ACC112 (cell line): ENCODE results near the gene RUNDC3A.
"Not testable (repeated sequence)": the region's sequence is repeated elsewhere in the genome, so short reads cannot be mapped to it uniquely, and the experiment has no call there.

Experiments
- H2AFZ ChIP-seq: fragments of 200-600 bp; sonication (generic); one replicate; pipeline ENCODE4 v1.6.0; 2017; ENCODE audit warnings: antibody characterized with exemption, low read length; ENCODE audit not compliant: unreplicated experiment
- H3K27ac ChIP-seq: fragments of 200-600 bp; sonication (generic); 2 replicates; pipeline ENCODE4 v1.5.1; 2014; ENCODE audit warnings: low read depth, mild to moderate bottlenecking, antibody characterized with exemption, low read length, moderate library complexity
- H3K27me3 ChIP-seq: fragments of 200-600 bp; sonication (generic); 2 replicates; pipeline ENCODE4 v1.6.1; 2014; ENCODE audit warnings: mild to moderate bottlenecking, antibody characterized with exemption, low read length, moderate library complexity, mixed read lengths; ENCODE audit not compliant: insufficient read depth
- H3K36me3 ChIP-seq: fragments of 200-600 bp; sonication (generic); 2 replicates; pipeline ENCODE4 v1.6.1; 2016; ENCODE audit warnings: mild to moderate bottlenecking, antibody characterized with exemption, low read length, moderate library complexity, mixed read lengths; ENCODE audit not compliant: insufficient read depth
- H3K4me1 ChIP-seq: fragments of 200-600 bp; sonication (generic); one replicate; pipeline ENCODE4 v1.6.1; 2016; ENCODE audit warnings: low read length, mixed read lengths; ENCODE audit not compliant: insufficient read depth, unreplicated experiment, control insufficient read depth
- H3K4me3 ChIP-seq: fragments of 200-600 bp; sonication (generic); 2 replicates; pipeline ENCODE4 v1.5.1; 2014; ENCODE audit warnings: mild to moderate bottlenecking, low read depth, low read length
- H3K79me2 ChIP-seq: fragments of 200-600 bp; sonication (generic); one replicate; pipeline ENCODE4 v1.6.0; 2016; ENCODE audit warnings: low read length; ENCODE audit not compliant: control insufficient read depth, unreplicated experiment, insufficient read depth

RUNDC3A gene

DNA sequence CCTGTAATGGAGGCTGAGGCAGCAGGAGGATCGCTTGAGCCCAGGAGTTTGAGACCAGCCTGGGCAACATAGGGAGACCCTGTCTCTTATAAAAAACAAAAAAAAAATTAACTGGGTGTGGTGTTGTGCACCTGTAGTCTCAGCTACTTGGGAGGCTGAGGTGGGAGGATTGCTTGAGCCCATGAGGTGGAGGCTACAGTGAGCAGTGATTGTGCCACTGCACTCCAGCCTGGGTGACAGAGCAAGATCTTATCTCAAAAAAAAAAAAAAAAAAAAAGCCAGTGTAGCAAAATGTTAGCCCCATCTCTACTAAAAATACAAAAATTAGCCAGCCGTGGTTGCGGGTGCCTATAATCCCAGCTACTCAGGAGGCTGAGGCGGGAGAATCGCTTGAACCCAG lies 21.9 kb downstream of the RUNDC3A start:
- not testable (repeated sequence) for H3K36me3 ChIP-seq, H3K27me3 ChIP-seq, H3K4me3 ChIP-seq, H2AFZ ChIP-seq, H3K79me2 ChIP-seq, H3K4me1 ChIP-seq, H3K27ac ChIP-seq

DNA sequence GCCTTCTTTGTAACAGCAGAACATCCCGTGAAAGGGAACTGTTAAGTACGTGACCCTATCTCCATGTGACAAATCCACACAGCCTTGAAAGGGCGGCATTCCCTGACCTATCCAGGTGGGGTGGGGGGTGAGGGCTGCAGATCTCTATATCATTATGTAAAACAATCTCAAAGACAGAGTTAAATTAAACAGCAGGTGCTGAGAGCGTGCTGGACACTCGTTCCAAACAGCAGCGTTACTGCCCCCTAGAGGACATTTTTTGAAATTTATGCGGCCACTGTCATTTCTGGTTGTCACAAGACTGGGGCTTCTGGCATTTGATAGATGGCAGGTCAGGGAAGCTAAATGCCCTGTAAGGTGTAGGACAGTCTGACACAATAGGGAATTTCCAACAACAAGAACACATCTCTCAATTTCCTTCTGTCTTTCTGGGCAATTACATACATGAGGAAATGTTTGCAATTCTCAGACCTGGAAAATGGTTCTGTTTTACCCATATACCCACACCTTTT lies 22.9 kb downstream of the RUNDC3A start:
- no peaks in the 10 kb centered on the region for H3K4me1 ChIP-seq
- H3K27me3 ChIP-seq = no peaks in the 10 kb centered on the region
- H3K36me3 ChIP-seq = no peaks in the 10 kb centered on the region
- no peak overlapping the region for H2AFZ ChIP-seq
- no peak overlapping the region for H3K27ac ChIP-seq
- H3K4me3 ChIP-seq = no peak overlapping the region
- H3K79me2 ChIP-seq = no peaks in the 10 kb centered on the region

DNA sequence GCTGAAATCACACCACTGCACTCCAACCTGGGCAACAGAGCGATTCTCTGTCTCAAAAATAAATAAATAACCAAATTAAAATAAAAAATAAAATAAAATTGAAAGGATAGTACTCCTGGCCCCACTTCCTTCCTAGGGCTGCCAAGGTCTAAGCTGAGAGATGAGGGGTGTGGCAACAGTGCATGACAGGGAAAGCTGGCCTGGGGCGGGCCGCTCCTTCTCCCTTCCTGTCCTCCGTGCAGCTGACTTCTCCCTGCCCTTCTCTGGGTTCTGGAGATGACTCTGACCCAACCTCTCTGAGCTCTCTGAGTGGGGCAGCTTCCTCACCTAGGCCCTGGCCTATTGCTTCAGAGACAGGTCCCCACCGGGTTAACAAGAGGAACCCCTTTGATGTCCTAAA lies 25.0 kb downstream of the RUNDC3A start:
- Histone ChIP-seq H3K36me3 (no peaks in the 10 kb centered on the region), H3K4me1 (no peaks in the 10 kb centered on the region), H3K4me3 (no peak overlapping the region), H3K27me3 (no peaks in the 10 kb centered on the region), H3K79me2 (no peaks in the 10 kb centered on the region), H3K27ac (no peak overlapping the region), H2AFZ (no peak overlapping the region)

DNA sequence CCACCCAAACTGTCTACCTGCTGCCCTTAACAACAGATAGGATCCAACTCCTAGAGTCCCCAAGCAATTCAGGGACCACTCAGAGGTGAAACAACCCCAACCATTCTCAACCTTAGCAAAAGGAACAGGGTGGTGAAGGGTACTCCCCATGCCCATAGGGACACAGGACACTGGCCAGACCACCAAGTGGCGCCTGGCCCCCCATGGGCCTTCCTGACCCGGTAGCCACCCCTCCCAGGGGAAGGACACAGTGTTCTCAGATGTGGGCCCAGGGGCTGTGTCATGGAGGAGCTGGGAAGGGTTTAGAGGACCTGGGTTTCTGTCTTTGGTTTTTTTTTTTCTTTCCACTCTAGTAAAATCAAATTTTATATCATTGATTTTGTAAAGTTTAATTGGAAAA lies 25.9 kb downstream of the RUNDC3A start:
- Histone ChIP-seq H3K36me3 (no peaks in the 10 kb centered on the region), H3K79me2 (no peaks in the 10 kb centered on the region), H2AFZ (no peak overlapping the region), H3K4me1 (peaks cover 3% of the 10 kb centered on the region), H3K4me3 (no peak overlapping the region), H3K27me3 (no peaks in the 10 kb centered on the region), H3K27ac (no peak overlapping the region)

DNA sequence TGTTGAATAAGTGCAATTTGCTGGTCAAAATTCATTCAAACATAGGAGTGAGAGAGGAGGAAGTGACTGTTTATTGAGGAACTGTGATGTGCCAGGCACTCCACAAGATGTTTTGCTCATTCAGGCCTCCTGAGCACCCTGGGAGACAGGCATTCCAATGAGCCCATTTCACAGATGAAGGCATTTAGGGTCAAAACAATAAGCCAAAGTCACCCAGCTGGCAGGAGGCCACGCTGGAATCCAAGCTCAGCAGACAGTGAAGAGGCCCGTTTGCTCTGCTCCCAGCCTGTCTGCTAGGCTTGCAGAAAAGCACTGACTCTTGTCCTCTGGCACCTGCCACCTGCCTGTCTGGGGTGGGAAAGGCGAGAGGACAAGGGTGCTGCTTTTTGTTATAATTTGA lies 26.3 kb downstream of the RUNDC3A start:
- no peak overlapping the region for H2AFZ ChIP-seq
- peaks cover 3% of the 10 kb centered on the region for H3K4me1 ChIP-seq
- no peaks in the 10 kb centered on the region for H3K36me3 ChIP-seq
- no peak overlapping the region for H3K4me3 ChIP-seq
- no peaks in the 10 kb centered on the region for H3K27me3 ChIP-seq
- no peaks in the 10 kb centered on the region for H3K79me2 ChIP-seq
- no peak overlapping the region for H3K27ac ChIP-seq

DNA sequence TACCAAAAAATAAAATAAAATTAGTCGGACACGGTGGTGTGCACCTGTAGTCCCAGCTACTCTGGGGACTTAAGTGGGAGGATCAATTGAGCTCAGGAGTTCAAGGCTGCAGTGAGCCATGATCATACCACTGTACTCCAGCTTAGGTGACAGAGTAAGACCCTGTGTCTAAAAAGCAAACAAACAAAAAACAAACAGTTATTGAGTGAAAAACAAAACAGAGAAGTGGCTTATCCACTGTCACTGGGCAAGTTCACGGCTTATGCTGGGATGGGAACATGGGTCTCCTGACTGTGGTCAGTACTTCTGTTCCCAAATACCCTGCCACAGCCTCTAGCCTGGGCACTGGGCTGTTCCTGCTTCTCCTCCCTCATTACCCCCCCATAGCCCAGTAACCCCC lies 27.2 kb downstream of the RUNDC3A start:
- peaks cover 3% of the 10 kb centered on the region for H3K4me1 ChIP-seq

DNA sequence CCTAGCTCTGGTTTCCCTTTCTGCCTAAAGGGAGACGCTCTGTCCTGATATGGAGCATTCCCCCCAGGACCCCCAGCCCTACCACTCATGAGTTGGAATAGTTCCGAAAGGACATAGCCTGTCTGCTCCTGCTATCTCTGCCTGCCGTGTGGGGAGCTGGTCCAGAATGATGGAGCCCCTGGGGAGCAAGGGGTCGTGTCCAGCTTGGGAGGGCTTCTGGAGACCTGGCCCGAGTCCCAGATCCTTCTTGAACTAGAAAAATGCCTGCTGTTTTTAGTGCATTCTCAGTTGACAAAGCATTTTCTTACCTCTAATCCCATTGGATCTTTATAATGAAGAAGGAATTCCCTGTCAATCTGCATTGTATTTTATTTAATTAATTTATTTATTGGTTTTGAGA lies 27.6 kb downstream of the RUNDC3A start:
- H3K79me2 ChIP-seq = no peaks in the 10 kb centered on the region
- peaks cover 3% of the 10 kb centered on the region for H3K4me1 ChIP-seq
- no peaks in the 10 kb centered on the region for H3K27me3 ChIP-seq
- no peaks in the 10 kb centered on the region for H3K36me3 ChIP-seq
- H3K27ac ChIP-seq = no peak overlapping the region
- H2AFZ ChIP-seq = no peak overlapping the region
- no peak overlapping the region for H3K4me3 ChIP-seq

More for the DNA sequence above, 27.2 kb downstream of the RUNDC3A start:
- Histone ChIP-seq H3K27ac (no peak overlapping the region), H3K36me3 (no peaks in the 10 kb centered on the region), H3K27me3 (no peaks in the 10 kb centered on the region), H2AFZ (no peak overlapping the region), H3K79me2 (no peaks in the 10 kb centered on the region), H3K4me3 (no peak overlapping the region)

DNA sequence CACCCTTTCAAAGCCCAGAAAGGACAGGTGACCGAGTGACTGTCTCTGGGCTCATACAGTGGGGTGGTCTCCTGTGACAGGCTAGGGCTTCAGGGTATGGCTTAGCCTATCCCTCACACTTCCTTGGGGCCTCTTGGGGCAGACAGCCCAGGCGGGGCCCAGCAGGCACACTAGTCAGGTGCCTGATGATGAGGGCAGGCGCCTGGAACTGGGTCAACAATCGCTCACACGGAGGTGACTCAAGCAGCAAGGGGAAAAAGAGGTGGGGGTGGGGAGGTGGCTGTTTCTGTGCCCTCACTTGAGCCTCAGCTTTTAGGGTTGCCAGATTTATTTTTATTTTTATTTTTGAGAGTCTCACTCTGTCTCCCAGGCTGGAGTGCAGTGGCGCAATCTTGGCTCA lies 30.3 kb downstream of the RUNDC3A start:
- no peaks in the 10 kb centered on the region for H3K27me3 ChIP-seq
- no peak overlapping the region for H2AFZ ChIP-seq
- no peaks in the 10 kb centered on the region for H3K36me3 ChIP-seq
- H3K4me3 ChIP-seq = no peak overlapping the region
- peaks cover 3% of the 10 kb centered on the region for H3K4me1 ChIP-seq
- no peaks in the 10 kb centered on the region for H3K79me2 ChIP-seq
- H3K27ac ChIP-seq = no peak overlapping the region

DNA sequence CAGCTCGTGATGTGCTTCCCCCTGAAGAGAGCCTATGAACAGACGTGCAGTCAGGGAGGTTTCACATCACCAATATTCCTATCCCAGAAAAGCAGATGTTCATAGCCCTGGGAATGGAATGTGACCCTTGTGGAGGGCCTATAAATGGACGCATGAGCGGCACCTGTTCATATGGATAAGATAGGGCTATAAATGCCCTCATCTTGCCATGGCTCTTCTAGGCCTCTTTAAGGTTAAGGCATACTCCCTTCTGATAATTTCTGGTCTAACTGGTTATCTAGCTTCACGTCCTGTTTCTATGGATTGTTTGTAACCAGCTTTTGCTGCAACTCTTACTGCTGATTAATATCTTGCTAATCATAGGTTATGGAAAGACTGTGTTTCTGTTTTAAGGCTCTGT lies 32.2 kb downstream of the RUNDC3A start:
- not testable (repeated sequence) for H3K36me3 ChIP-seq, H3K4me3 ChIP-seq, H2AFZ ChIP-seq, H3K27me3 ChIP-seq, H3K79me2 ChIP-seq, H3K27ac ChIP-seq, H3K4me1 ChIP-seq

DNA sequence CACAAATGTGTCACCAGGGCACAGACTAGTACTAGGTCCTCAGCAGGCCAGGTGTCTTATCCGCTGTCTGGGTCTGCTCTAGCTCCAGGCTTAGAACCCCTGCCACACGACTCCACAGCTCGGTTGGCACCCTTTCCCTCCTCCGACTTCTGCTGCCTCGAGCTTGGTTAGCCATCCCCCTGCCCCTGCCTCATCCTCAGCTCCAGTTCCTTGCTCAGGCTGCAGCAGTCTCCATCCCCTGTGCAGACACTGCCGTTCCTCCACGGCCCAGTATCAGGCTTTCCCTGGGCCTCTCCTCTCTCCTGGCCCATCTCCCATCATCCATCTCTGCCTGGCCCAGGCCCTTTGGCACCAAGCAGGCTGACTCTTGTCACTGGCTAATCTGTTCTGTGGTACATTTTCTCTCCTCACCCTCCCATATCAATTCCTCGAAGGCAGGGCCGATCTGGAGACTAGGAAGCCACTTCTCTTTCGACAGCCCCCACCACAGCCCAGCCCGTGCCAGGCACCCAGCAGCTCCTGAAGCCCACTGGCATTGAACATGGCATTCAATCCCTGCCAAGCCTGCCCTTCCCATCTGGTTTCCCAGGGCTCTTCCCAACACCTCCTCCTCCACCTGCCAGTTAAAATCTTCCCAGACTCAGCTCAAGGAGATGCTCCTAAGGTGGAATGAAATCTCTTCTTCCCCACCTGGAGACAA lies 35.3 kb downstream of the RUNDC3A start:
- no peak overlapping the region; the same call in 1 of the 2 replicates for H3K4me3 ChIP-seq
- no peak overlapping the region for H2AFZ ChIP-seq
- H3K27me3 ChIP-seq = no peaks in the 10 kb centered on the region
- H3K27ac ChIP-seq = no peak overlapping the region
- H3K36me3 ChIP-seq = no peaks in the 10 kb centered on the region
- H3K4me1 ChIP-seq = peaks cover under 1% of the 10 kb centered on the region
- H3K79me2 ChIP-seq = peaks cover 4% of the 10 kb centered on the region

DNA sequence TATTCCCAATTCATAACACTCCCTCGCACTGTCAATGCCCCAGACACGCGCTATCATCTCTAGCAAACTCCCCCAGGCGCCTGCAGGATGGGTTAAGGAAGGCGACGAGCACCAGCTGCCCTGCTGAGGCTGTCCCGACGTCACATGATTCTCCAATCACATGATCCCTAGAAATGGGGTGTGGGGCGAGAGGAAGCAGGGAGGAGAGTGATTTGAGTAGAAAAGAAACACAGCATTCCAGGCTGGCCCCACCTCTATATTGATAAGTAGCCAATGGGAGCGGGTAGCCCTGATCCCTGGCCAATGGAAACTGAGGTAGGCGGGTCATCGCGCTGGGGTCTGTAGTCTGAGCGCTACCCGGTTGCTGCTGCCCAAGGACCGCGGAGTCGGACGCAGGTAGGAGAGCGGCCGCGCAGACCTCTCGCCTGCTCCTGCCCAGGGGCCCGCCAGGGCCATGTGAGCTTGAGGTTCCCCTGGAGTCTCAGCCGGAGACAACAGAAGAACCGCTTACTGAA lies 36.6 kb downstream of the RUNDC3A start, which contains the start of gene GRN:
GRN (plus strand) TSS at position 364 of the 515 bp plus-strand sequence. CDS start 3,863 bp downstream, outside the sequence.
- Histone ChIP-seq H3K4me1 (no peaks in the 10 kb centered on the region), H2AFZ (peak within 1 kb of the TSS; percentile 96), H3K4me3 (peak within 1 kb of the TSS; percentile 100), H3K79me2 (peaks cover 4% of the 10 kb centered on the region), H3K27me3 (no peaks in the 10 kb centered on the region), H3K36me3 (no peaks in the 10 kb centered on the region), H3K27ac (peak within 1 kb of the TSS; percentile 31; the same call in 1 of the 2 replicates)
